Left ventricle myocardium inferior (tissue), 1 donor: ENCODE measurements around the gene CYB5R2. TPM values are rescaled to one million over a fixed set of nuclear protein-coding genes. Genes with fewer than 3 reads are reported as not detected.

ENCODE experiments used
- DNase-seq: peaks from one replicate; pipeline ENCODE4 v3.0.0-alpha.2; 2020
- H3K27ac ChIP-seq: fragments of 200-600 bp; replicated peaks from 2 replicates; pipeline ENCODE4 v1.8.0; 2021
- H3K27me3 ChIP-seq: fragments of 200-600 bp; 2 replicates; pipeline ENCODE4 v1.8.0; 2021; ENCODE audit warnings: low read depth
- H3K36me3 ChIP-seq: fragments of 200-600 bp; 2 replicates; pipeline ENCODE4 v1.8.0; 2021
- H3K4me1 ChIP-seq: fragments of 200-600 bp; 2 replicates; pipeline ENCODE4 v1.8.0; 2021
- H3K4me3 ChIP-seq: fragments of 200-600 bp; 2 replicates; pipeline ENCODE4 v1.8.0; 2021; ENCODE audit warnings: mild to moderate bottlenecking, moderate library complexity
- H3K9me3 ChIP-seq: fragments of 200-600 bp; replicated peaks from 2 replicates; pipeline ENCODE4 v1.8.0; 2021
- intact Hi-C: fragments of 100-400 bp; cut with micrococcal nuclease; formaldehyde crosslinking; loops from one replicate; pipeline ENCODE4 v1.11.0; 2022
- total RNA-seq: library from RNA; stranded (reverse); fragmentation: NEBNext Ultra II Directional; extraction: Animal tissue kit (Norgen Biotek cat#: 25700); gene quantifications from one replicate; pipeline ENCODE4 v1.2.1, GENCODE V29; 2021
- TF ChIP-seq, protein P1 (sequence below): fragments of 200-600 bp; IDR thresholded peaks from 2 replicates; pipeline ENCODE4 v1.8.0; 2021; ENCODE audit warnings: antibody characterized with exemption, mild to moderate bottlenecking, borderline replicate concordance
- donor health status: DM: no; HTN: yes; CAD: no; lungs with severe emphysema.

CYB5R2 gene
- total RNA-seq, 1 donor from 2014 or later: 1.8 TPM

GRCh38 chr11:7655253-7656217, 17.8 kb downstream of the CYB5R2 start:
- H3K9me3 ChIP-seq: no peaks in the 10 kb centered on the region
- no peaks in the 10 kb centered on the region for H3K27me3 ChIP-seq
- TF ChIP-seq, protein P1, sequence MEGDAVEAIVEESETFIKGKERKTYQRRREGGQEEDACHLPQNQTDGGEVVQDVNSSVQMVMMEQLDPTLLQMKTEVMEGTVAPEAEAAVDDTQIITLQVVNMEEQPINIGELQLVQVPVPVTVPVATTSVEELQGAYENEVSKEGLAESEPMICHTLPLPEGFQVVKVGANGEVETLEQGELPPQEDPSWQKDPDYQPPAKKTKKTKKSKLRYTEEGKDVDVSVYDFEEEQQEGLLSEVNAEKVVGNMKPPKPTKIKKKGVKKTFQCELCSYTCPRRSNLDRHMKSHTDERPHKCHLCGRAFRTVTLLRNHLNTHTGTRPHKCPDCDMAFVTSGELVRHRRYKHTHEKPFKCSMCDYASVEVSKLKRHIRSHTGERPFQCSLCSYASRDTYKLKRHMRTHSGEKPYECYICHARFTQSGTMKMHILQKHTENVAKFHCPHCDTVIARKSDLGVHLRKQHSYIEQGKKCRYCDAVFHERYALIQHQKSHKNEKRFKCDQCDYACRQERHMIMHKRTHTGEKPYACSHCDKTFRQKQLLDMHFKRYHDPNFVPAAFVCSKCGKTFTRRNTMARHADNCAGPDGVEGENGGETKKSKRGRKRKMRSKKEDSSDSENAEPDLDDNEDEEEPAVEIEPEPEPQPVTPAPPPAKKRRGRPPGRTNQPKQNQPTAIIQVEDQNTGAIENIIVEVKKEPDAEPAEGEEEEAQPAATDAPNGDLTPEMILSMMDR: peak; percentile 19
- no peak for DNase-seq
- peak overlapping the region; percentile 73 for H3K27ac ChIP-seq
- H3K36me3 ChIP-seq: peaks cover 45% of the 10 kb centered on the region
- H3K4me3 ChIP-seq: no peak overlapping the region
- intact Hi-C loops: loop anchor here (10.0 kb wide), 1 partner anchor 81 kb away; no protein-coding TSS in a partner anchor
- H3K4me1 ChIP-seq: peaks cover 24% of the 10 kb centered on the region

DNA sequence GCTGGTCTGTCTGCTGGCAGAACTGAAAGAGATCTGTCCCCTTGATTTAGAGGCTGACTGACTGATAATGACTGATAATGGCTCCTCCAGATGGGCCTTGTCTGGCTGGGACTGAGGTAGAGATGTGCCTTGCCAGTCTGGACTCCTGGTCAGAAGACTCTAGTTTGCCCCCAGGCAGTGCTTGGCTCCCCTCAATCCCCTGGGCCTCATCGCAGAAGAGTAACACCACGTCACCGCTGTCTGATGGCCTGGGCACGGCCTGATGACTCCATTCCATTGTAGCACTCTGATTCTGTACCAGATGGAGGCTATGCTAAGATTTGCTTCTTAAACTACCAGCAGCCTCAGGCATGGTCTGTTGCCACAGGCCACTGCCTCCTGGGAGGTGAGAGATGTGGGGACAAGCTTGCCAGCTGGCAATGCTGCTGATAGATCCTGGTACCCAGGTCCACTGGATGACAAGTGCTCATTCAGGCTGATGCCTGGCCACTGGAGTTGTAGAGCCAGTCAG, 19.1 kb downstream of the CYB5R2 start:
- TF ChIP-seq, protein P1: no peak
- intact Hi-C loops: loop anchor here (10.0 kb wide), 1 partner anchor 79 kb away; no protein-coding TSS in a partner anchor

DNA sequence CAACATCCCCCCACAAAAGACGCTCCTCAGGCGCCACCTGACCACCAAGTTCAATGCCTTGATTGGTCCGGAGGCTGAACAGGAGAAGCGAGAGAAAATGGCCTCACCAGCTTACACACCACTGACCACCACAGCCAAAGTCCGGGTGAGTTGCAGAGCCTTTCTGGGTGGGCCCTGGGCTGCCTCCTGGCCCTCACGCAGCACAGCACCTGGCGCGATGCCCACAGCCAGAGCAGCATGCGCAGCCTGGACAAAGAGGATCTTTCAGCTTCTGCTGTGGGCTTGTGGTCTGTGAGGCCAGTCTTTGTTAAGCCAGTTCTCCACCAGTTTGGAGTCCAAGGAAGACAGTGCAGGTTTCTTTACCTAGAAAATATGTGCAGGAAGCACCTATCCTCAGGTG, 21.6 kb downstream of the CYB5R2 start:
- Histone ChIP-seq H3K4me3 (no peak overlapping the region), H3K4me1 (peaks cover 15% of the 10 kb centered on the region), H3K9me3 (no peaks in the 10 kb centered on the region), H3K27me3 (no peaks in the 10 kb centered on the region), H3K36me3 (peaks cover 68% of the 10 kb centered on the region), H3K27ac (no peak overlapping the region)
- TF ChIP-seq, protein P1: no peak
- intact Hi-C loops: loop anchor here (10.0 kb wide), 1 partner anchor 77 kb away; no protein-coding TSS in a partner anchor
- DNase-seq: no peak

More for the DNA sequence above, 19.1 kb downstream of the CYB5R2 start:
- Histone ChIP-seq H3K4me1 (peaks cover 24% of the 10 kb centered on the region), H3K27me3 (no peaks in the 10 kb centered on the region), H3K36me3 (peaks cover 58% of the 10 kb centered on the region), H3K4me3 (no peak overlapping the region), H3K27ac (no peak overlapping the region), H3K9me3 (no peaks in the 10 kb centered on the region)
- DNase-seq: no peak

DNA sequence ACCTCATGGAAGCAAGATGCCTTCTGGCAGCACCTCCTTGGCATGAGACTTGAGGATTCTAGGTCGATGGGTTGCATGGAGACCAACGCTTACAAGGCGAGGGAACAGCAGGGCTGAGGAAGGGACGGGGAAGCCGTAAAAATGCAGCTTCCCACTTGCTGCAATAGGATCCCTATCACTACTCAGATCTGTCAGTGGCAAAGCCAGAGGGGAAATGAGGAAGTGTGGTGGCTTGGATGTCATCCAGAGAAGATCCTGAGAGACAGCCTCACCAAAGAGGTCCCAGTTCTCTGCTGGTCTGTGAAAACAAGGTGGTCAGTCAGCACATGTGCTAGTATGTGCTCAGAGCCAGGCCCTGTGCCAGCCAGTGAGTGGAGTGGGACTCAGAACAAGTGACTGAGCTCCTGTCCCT, 22.2 kb downstream of the CYB5R2 start:
- Histone ChIP-seq H3K27ac (no peak overlapping the region), H3K4me1 (peaks cover 9% of the 10 kb centered on the region), H3K9me3 (no peaks in the 10 kb centered on the region), H3K27me3 (no peaks in the 10 kb centered on the region), H3K36me3 (peaks cover 68% of the 10 kb centered on the region), H3K4me3 (no peak overlapping the region)
- intact Hi-C loops: loop anchor here (10.0 kb wide), 1 partner anchor 76 kb away; no protein-coding TSS in a partner anchor
- no peak for DNase-seq
- TF ChIP-seq, protein P1: no peak

- H3K4me1 ChIP-seq: no peaks in the 10 kb centered on the region
- intact Hi-C loops: no loop called here
- no peak overlapping the region for H3K27ac ChIP-seq
- H3K36me3 ChIP-seq: peaks cover 53% of the 10 kb centered on the region
- H3K9me3 ChIP-seq: no peaks in the 10 kb centered on the region
- no peaks in the 10 kb centered on the region for H3K27me3 ChIP-seq
- H3K4me3 ChIP-seq: no peak overlapping the region
- TF ChIP-seq, protein P1: no peak
- DNase-seq: no peak
Observed at GRCh38 chr11:7648264-7648663, 25.0 kb downstream of the CYB5R2 start.
